ENCODE data around the gene AIFM1.

AIFM1 gene

GRCh38 chrX:130090364-130090763, 75.3 kb downstream of the AIFM1 start:
- no peak for DNase-seq

GRCh38 chrX:130086447-130087206, 79.0 kb downstream of the AIFM1 start:
- no peak for DNase-seq

- DNase-seq: peak; percentile 47
Measured at GRCh38 chrX:130085551-130086446, 79.8 kb downstream of the AIFM1 start.

- DNase-seq: no peak
Measured at GRCh38 chrX:130084631-130085237, 80.9 kb downstream of the AIFM1 start.

- DNase-seq: no peak
Measured at GRCh38 chrX:130083656-130084382, 81.8 kb downstream of the AIFM1 start.

GRCh38 chrX:130083107-130083490, 82.5 kb downstream of the AIFM1 start:
- no peak for DNase-seq

- DNase-seq: no peak
Measured at GRCh38 chrX:130082244-130083106, 83.2 kb downstream of the AIFM1 start.

GRCh38 chrX:130081421-130082045, 84.1 kb downstream of the AIFM1 start:
- DNase-seq: no peak

GRCh38 chrX:130080791-130081367, 84.8 kb downstream of the AIFM1 start:
- DNase-seq: no peak

GRCh38 chrX:130079824-130080406, 85.7 kb downstream of the AIFM1 start:
- DNase-seq: peak; percentile 70

Measured in fibroblast of skin of abdomen (primary cell).